Measurements from ENCODE around the gene PLK3.

- TF ChIP-seq CTCF (IDR thresholded peaks at IDR 0.05; ENCODE audit: insufficient read depth, low read length), result no peak
- TF ChIP-seq POLR2AphosphoS5 (IDR thresholded peaks at IDR 0.05; ENCODE audit: low read depth), result no peak
Measured at GRCh38 chr1:44802306-44803061, 2.3 kb downstream of the PLK3 start.
